SH-SY5Y (cell line): ENCODE measurements around the gene TOP1.

ENCODE experiments used
- GATA2 ChIP-seq: IDR thresholded peaks from 2 replicates; pipeline ENCODE4 v1.6.1; 2011; ENCODE audit warnings: mild to moderate bottlenecking, low read depth, low read length
- GATA3 ChIP-seq: IDR thresholded peaks from 2 replicates; pipeline ENCODE4 v1.6.1; 2011; ENCODE audit warnings: low read depth, mild to moderate bottlenecking, low read length, moderate library complexity

GRCh38 chr20:40992349-40993113 is 36.1 kb upstream of the TOP1 start:
- TF ChIP-seq GATA3 (no peak), GATA2 (no peak)
